GM08714 (cell line): ENCODE measurements around the gene GSTO1.

Source experiments
- H3K4me3 ChIP-seq: fragments of 200-500 bp; sonication (Bioruptor generic); 2 replicates; pipeline ENCODE4 v1.5.1; 2014; ENCODE audit warnings: mild to moderate bottlenecking, low read length, inconsistent platforms
- ZNF274 ChIP-seq: IDR thresholded peaks from 2 replicates; pipeline ENCODE4 v1.6.1; 2012; ENCODE audit warnings: mild to moderate bottlenecking, low read depth, low read length

GSTO1 gene

DNA sequence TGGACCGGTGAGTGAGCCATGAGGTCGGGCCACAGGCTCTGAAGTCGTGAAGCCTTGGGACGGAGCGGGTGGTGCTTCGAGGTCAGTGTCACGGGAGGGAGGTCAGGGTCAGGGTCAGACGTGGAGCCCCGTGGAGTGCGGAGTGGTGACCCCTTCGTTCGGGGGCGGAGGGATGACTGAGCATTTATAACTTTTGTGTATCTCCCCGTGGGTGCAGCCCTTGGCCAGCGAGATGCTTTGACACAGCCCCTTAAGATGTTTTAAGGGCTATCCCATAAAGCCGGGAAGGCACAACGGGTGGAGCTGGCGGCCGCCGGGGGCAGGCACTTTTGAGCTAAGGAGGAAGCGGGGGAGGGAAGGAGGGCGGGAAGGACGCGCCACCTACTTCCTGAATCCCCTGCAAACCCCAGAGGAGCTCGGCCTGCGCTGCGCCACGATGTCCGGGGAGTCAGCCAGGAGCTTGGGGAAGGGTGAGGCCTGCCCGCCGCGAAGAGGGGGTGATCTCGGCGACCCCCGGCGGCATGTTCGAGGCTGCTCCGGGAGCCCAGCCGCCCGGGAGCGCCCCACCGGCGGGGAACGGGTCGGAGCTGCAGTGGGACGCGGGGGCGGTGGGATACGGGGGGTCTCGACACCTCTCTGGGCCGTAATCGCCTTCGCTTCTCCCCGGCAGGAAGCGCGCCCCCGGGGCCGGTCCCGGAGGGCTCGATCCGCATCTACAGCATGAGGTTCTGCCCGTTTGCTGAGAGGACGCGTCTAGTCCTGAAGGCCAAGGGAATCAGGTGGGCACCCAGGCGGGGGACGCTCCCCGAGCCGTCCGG is at the start of gene GSTO1:
GSTO1 (plus strand) TSS at position 400 of the 818 bp plus-strand sequence; CDS start at position 437, 37 bp downstream.
- TF ChIP-seq ZNF274, result no peak

DNA sequence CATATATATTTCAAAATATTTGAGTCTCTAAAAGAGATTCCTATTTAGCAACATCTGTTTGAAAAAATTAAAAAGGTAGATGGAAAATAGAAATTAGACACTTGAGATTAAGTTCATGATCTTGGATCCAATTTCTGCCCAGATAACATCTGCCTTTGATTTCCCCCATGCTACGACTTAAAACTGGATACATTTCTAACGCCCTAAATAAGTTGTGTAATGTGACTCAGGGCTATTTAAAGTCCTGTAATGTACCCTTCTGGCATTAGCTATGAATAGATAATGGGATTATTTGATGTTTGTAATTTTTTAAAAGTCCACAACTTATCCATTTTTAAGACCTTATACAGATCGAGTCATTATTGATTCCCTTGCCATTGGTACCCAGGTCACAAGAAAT is 46.0 kb upstream of the GSTO1 start:
- TF ChIP-seq ZNF274, result no peak
- H3K4me3 ChIP-seq, result no peak overlapping the region

More for the DNA sequence above, at the start of gene GSTO1:
- H3K4me3 ChIP-seq, result peak within 1 kb of the TSS; percentile 97

GRCh38 chr10:104209575-104210198 is 45.0 kb upstream of the GSTO1 start:
- no peak overlapping the region for H3K4me3 ChIP-seq
- TF ChIP-seq ZNF274, result no peak

GRCh38 chr10:104216631-104217030 is 38.1 kb upstream of the GSTO1 start:
- TF ChIP-seq ZNF274, result no peak
- no peak overlapping the region for H3K4me3 ChIP-seq

DNA sequence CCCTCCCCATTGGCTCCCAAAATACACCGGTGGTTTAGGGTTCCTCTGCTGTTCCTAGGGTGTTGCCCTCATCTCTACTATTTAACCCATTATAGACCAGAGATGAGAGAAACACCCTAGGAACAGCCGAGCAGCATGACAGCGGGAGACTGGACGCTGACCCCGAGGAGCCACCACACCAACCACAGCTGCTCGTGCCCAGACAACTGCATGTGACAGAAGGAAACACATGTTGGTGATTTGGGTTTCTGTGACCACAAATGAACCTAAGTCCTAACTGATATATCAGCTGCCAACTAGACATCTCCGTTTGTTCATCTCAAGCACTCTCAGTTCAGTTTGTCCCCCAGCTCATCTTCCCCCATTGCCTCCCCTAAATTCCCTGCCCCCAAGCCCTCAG is 35.9 kb upstream of the GSTO1 start:
- H3K4me3 ChIP-seq, result no peak overlapping the region
- TF ChIP-seq ZNF274, result no peak

DNA sequence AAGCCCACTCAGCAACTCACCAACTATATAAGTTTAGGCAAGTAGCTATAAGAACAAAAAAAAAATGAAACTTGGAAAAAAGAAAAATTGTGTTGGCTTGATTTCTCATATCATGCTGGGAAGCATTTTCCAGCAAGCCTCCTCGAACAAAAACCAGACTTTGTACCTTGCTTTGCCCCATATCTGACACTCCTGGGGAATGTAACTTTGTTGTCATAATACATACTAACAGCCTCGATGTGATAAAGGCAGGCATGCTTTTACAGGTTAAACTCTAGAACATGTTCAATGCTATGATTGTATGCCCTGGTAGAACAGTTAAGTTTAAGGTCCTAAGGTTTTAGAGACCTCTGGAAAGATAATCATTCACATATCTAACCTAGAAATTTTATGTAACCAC is 34.2 kb upstream of the GSTO1 start:
- H3K4me3 ChIP-seq, result no peak overlapping the region
- TF ChIP-seq ZNF274, result no peak

- H3K4me3 ChIP-seq, result no peak overlapping the region
- no peak for TF ChIP-seq ZNF274
These were observed 31.4 kb upstream of the GSTO1 start for GRCh38 chr10:104223304-104223703.

- H3K4me3 ChIP-seq, result no peak overlapping the region
- no peak for TF ChIP-seq ZNF274
These were observed 24.2 kb upstream of the GSTO1 start for GRCh38 chr10:104230490-104230889.

DNA sequence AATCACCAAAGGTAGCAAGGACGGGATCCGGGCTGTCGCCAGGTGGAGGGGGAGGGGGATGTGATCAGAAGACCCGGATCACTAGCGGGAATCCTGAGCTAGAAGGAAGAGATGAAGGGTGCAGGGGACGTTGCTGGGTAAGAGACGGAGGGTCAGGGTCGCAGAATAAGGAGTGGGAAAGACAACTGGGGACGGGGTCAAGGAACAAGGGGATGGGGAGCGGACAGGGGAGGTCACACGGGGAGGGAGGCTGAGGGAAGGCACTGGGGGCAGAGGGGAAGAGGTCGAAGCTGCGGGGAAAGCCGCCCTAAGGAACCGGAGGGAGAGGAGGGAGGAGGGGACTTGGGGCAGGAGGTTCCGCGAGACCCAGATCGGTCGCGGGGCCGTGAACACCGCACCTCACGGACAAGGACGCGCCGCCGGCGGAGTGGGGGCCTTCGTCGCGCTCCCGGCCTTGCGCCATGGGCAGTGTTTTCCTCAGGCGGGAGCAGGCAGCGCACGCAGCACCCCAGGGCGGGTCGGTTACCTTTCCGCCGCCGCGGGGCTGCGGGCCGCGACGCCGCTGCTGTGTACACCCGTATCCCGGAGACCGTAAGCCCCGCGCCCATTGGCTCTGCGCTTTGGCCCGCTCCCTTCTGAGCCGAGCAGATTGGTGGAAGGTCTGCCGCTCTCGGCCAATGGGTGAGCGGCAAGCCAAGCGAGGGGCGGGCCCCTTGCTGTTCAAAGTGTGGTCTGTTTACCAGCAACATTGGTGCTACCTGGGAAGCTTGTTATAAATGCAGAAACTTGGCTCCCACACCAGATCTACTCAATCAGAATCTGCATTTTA is 22.7 kb upstream of the GSTO1 start, which contains the start of gene CFAP43:
CFAP43 (minus strand) TSS at position 581 of the 829 bp plus-strand sequence; CDS start at position 463, 118 bp downstream.
- TF ChIP-seq ZNF274, result no peak
- H3K4me3 ChIP-seq, result peak within 1 kb of the TSS; percentile 71

DNA sequence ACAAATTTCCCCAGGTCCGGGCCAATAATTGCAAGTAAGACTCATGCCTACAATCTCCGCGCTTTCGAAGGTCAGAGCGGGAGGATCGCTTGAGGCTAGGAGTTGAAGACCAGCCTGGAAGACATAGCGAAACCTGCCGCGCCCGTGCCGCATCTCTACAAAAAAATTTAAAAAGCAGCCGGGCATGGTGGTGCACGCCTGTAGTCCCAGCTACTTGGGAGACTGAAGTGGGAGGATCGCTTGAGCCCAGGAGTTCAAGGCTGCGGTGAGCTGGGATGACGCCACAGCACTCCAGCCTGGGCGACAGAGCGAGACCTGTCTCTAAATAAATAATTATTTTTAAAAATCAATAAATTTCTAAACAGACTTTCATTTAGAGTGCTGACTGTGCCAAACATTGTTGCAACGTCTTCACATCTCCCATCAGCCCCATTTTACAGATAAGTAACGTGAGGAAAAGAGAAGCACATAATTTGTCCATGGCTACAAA is 22.0 kb upstream of the GSTO1 start:
- H3K4me3 ChIP-seq, result peak overlapping the region; percentile 71
- no peak for TF ChIP-seq ZNF274

DNA sequence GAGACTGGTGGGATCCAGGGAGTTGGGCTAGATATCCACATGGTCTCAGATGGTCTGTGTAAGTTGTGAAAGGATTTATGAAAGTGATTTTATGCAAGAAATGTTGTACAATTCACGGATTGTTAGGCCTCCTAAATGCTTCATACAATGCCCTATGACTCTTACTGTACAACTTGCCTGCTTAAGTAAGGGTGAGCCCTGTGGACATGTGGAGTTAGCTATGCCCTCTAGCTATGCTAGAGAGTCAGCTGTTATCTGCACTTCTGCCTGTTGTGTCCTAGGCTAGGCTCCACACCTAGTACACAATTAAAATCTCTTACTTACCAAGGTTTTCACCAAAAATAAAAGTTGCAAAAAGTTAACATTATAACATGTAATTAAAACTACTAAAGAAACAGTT is 20.9 kb upstream of the GSTO1 start:
- no peak for TF ChIP-seq ZNF274
- no peak overlapping the region for H3K4me3 ChIP-seq

DNA sequence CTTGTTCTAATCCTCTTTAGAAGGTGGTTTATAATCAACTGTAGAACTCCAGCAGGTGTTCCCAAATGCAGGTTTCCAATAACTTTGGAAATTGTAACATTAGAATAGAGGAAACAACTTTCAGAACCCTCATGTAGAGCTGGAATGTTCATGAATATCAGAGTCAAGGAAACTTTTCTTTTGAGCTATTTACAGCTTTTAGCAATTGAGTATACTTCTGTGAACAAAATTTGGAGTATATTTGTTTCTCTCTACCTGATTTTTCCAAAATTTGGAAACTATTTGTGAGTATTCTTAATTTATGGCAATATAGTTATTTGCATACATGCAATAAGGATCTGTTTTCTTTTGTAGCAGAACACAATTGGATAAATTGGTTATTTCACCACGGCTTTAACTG is 19.8 kb upstream of the GSTO1 start:
- no peak for TF ChIP-seq ZNF274
- no peak overlapping the region for H3K4me3 ChIP-seq

DNA sequence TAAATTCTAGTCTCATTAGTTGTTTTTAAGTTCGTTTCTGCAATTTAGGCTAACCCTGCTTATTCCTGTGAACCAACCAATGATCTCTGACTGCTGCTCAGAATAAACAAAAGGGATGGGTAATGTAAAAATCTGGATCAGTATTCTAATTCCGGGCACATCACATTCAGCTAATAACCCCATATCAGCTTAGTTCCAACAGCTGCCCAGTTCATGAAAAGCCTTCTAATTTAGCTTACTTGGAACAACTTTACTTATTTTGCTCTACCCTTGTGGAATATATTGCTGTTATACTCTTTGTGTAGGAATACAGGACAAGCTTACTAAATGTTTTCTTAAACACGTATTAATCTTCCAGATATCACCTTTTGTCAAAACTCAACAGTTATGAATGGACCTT is 18.9 kb upstream of the GSTO1 start:
- TF ChIP-seq ZNF274, result no peak
- H3K4me3 ChIP-seq, result no peak overlapping the region

DNA sequence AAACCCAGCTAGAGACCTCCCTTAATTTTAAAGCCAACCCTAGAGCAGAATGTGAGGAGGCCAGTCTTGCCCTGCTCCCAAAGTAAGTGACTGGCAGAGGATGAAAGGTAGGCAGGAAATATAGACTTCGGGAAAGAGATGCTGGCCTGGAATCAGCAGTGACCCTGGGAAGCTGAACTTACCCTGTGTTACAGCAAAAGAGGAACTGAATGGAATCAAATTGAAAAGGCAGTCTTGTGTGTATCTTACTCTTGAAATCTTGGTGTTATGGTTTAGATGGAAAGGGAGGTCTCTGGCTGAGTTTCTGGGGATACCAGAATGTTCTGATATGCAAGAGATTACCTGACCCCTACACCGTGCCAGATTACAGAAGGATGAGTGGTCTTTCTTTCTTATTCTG is 14.6 kb upstream of the GSTO1 start:
- TF ChIP-seq ZNF274, result no peak
- no peak overlapping the region for H3K4me3 ChIP-seq
